GM04504 (cell line): ENCODE results near the gene MAN2A1.
"Not testable (repeated sequence)": the region's sequence is repeated elsewhere in the genome, so short reads cannot be mapped to it uniquely, and the experiment has no call there.

Experiments
- DNase-seq: peaks from one replicate; pipeline ENCODE4 v3.0.0-alpha.2; 2012; ENCODE audit warnings: low read depth

Gene MAN2A1

DNA sequence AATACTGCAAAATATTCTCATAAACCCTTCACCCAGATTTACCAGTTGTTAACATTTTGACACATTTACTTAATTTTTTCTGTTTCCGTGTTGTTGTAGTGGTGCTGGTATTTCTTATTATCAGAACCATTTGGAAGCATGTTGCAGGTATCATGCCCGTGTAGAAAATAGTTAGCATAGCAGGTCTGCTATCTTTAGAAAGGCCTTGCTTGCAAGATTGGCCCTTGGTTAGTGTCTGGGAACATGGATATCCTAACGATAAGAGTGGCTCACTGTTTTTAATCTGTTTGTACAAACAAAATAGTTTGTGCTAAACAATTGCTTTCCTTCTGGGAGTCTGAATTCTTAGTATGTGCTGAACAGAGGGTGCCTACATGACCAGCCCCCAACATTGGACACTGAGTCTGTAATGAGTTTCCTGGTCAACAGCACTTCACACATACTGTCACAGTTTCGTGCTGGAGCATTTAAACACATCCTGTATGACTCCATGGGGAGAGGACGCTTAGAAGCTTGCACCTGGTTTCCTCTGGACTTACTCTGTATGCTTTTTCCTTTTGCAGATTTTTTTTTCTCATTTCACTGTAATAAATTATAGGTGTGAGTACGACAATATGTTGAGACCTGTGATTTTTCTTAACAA is 66.9 kb downstream of the MAN2A1 start:
- DNase-seq: no peak

- no peak for DNase-seq
Measured at GRCh38 chr5:109757490-109757889, 67.8 kb downstream of the MAN2A1 start.

GRCh38 chr5:109759306-109759705 is 69.6 kb downstream of the MAN2A1 start:
- DNase-seq: no peak

- DNase-seq: not testable (repeated sequence)
Measured at GRCh38 chr5:109760130-109760529, 70.4 kb downstream of the MAN2A1 start.

DNA sequence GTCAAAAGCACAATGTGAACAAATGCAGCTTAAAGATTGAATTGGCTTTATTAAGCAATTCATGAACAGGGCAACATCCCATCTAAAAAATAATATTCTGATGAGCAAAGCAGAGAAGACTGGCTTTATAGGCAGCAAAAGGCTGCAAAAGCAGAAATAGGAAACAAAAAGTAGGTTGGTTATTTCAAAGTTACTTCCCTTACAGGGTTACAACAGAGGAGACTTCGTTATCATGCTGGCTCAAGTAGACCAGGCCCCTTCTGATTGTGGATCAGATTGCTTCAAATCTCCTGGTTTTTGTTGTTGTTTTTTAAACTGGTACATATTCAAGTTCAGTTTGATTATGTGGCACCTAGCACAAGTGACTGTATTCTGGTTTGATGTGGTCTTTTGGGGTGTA is 73.1 kb downstream of the MAN2A1 start:
- no peak for DNase-seq

DNA sequence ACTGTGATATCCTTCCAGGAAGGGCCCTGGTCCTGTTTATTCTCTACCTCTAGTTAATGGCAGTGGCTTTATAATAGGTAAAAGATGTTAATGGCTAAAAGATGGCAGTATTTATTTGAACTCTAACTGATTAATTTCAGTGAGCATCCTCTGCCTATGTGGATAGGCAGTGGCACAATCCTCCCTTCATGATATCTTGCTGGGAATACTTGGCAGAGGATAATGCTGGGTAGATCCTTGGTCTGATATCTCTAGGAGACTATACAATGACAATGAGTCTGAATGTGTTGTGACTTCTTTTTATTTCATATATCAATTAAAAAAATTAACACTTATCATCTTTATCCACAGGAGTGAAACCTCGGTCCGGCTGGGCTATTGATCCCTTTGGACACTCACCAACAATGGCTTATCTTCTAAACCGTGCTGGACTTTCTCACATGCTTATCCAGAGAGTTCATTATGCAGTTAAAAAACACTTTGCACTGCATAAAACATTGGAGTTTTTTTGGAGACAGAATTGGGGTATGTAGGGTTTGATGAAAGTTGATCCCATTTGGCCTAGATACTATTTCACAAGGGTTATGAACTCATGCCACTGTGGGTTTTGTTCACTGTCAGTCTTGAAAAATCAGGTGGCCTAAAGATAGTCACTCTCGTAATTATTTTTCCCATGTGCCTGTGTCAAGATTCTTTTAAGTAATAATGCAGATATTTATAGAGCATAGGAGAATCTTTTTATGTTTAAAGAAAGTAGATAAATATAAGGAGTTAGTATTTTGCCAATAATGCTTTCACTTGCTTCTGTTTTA is 77.7 kb downstream of the MAN2A1 start:
- DNase-seq: no peak

- DNase-seq: no peak
Measured at GRCh38 chr5:109767997-109768396, 78.3 kb downstream of the MAN2A1 start.

DNA sequence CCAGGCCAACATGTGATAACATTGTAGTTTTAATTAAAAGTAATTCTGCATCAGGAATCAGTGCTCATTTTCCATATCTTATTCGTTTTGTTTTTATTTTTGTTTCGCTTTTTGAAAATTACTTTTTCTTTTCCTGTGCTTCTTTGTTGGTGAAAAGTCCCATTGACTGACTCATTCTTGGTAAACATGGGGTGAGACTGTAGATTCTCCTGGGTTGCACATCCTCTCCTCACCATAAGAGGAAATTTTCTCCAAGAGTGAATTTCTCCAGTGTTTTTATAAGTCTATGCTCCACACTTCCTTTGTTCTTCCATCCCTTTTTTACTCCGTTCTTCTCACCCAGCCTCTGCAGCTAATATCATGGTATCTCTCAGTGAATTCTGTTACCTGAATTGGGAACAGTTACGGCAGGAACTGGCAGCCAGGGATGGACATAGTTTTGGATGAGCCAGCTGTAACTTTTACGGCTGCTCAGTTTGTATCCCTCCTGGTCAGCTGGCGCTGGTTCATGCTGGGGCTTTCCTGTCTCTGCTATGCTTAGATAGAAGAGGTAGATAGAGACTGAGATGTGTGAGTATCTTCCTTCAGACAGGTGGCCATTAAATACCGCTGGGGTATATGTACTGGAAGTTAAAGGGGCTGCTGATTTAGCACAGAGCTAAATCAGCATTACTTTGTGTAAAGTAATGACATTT is 80.0 kb downstream of the MAN2A1 start:
- DNase-seq: no peak

- no peak for DNase-seq
Measured at GRCh38 chr5:109775130-109775529, 85.4 kb downstream of the MAN2A1 start.

DNA sequence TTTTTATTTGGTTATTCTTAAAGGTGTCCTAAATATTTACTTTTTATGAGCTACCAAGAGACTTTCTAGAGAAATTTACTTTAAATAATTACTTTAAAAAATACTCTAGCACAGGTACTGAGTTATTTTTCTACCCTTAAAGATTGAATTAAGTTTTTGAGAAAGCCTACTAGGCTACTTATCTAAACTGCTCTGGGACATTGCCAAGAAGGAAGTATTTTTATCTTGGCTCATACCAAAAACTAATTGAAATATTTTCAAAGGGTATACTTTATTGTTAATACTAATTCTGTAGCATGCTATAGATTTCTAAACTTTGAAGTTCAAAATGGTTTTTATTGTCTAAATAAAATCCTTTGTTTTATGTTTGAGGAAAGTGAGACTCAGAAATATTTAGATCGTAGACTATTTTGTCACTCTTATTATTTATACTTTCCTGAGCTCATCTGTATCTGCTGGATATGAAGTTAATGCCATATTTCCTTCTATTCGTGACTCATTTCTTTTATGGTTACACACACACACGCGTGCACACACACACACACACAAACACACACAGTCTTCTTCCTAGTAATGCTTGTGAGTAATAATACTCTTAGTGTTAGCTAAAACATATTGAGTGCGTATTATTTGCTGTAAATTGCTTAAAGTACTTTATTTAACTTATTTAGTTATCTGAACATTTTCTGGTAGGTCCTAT is 89.5 kb downstream of the MAN2A1 start:
- no peak for DNase-seq

DNA sequence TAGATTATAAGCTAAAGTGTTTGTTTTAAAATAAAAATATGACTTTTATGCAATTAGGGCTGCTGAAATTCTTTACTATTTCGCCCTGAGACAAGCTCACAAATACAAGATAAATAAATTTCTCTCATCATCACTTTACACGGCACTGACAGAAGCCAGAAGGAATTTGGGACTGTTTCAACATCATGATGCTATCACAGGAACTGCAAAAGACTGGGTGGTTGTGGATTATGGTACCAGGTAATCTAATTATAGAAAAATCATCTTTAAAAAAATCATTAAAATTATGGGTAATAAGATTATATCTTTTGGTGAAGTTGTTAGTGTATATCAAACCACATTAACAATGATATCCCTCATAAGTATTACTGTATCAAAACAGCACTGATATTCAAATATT is 95.0 kb downstream of the MAN2A1 start:
- no peak for DNase-seq

GRCh38 chr5:109786206-109786855 is 96.6 kb downstream of the MAN2A1 start:
- no peak for DNase-seq

DNA sequence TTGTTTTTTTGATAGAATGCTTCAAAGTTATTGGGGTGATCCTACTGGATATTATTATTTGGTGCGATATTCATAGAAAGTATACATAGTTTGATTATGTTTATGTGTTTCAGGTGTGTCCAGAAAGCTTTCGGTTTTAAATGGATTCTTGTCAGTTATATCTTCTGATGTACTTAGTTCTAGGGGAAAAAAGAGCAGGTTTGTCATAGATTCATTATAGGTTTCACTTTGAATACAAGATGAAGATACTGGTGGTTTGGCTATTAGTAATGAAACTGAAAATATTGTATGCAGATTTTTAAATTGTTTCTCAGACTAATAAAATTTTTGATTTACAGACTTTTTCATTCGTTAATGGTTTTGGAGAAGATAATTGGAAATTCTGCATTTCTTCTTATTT is 98.9 kb downstream of the MAN2A1 start:
- no peak for DNase-seq

- no peak for DNase-seq
Measured at GRCh38 chr5:109792613-109793012, 102.9 kb downstream of the MAN2A1 start.

DNA sequence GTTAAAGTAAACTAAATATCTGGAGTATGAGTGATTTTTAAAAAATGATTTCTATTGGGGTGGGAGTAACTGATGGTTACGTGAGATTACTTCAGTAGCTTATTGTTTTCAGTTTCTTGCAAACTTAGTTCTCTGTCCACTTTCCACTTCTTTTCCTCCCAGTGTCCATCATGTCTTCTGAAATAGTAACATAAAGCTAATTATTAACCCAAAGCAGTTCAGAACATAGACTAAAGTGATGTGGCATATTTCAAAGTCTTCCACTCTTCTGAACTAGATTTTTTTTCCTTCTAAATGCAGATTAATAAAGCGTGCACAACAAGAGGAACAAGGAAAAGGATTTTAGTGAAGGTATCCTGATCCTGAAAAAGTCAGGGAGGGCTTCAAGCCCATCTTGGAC is 114.1 kb downstream of the MAN2A1 start:
- no peak for DNase-seq

GRCh38 chr5:109805472-109805871 is 115.7 kb downstream of the MAN2A1 start:
- no peak for DNase-seq

DNA sequence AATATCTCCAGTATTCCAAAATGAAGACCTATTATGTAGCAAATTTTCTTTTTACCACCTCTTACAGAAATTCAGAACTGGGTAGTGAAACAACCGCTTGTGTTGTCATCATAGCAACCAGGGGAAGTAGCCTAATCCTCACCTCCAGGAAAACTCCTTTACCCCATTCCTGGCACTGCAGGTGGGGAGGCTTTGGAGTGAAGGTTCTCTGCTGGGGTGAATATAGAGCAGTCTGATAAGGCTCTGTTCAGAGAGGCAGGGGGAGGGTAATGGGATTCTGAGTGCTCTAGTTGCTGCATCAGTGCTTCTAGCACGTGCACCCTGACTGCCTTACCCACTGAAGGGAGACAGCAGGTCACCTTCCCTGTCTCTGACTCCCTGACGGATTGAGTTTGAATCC is 116.2 kb downstream of the MAN2A1 start:
- no peak for DNase-seq

DNA sequence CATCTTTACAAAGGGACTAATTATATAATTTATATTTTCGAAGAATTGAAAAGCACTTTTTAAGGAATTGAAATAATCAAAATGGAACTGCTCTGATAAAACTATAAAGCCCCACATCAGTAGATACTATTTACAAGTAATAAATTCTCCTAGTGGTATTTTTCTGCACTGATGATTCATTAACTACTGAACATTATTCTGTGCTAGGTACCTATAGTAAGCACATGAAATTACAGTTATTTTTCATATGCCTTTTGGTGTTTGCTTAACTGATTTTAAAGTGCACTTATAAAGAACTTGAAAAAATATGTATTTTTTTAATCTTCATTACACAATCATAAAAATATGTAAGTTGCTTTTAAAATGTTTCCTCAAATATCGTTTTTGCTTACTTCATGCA is 123.0 kb downstream of the MAN2A1 start:
- DNase-seq: no peak

- DNase-seq: no peak
Measured at GRCh38 chr5:109816732-109817131, 127.0 kb downstream of the MAN2A1 start.

GRCh38 chr5:109819878-109820277 is 130.2 kb downstream of the MAN2A1 start:
- no peak for DNase-seq

- no peak for DNase-seq
Measured at GRCh38 chr5:109823597-109823996, 133.9 kb downstream of the MAN2A1 start.

GRCh38 chr5:109825450-109825849 is 135.7 kb downstream of the MAN2A1 start:
- DNase-seq: no peak
